Hepatocyte (in vitro differentiated cells): ENCODE data around the gene CTNNA1. TPM values are rescaled to one million over a fixed set of nuclear protein-coding genes. Genes with fewer than 3 reads are reported as not detected.

ENCODE experiments used
- DNase-seq: peaks from one replicate; pipeline ENCODE4 v3.0.0-alpha.2; 2016; ENCODE audit warnings: low spot score
- H2AFZ ChIP-seq: fragments of 200-600 bp; sonication (generic); 2 replicates; pipeline ENCODE4 v1.6.0; 2016; ENCODE audit warnings: antibody characterized with exemption, mild to moderate bottlenecking
- H3K27ac ChIP-seq: fragments of 200-600 bp; sonication (generic); 2 replicates; pipeline ENCODE4 v1.5.1; 2016; ENCODE audit warnings: mild to moderate bottlenecking
- H3K27me3 ChIP-seq: fragments of 200-600 bp; sonication (generic); 2 replicates; pipeline ENCODE4 v1.6.1; 2016
- H3K36me3 ChIP-seq: fragments of 200-600 bp; sonication (generic); replicated peaks from 2 replicates; pipeline ENCODE4 v1.5.1; 2016; ENCODE audit warnings: low read depth; ENCODE audit not compliant: insufficient read depth
- H3K4me1 ChIP-seq: fragments of 200-600 bp; sonication (generic); 2 replicates; pipeline ENCODE4 v1.5.1; 2016; ENCODE audit warnings: mild to moderate bottlenecking, moderate library complexity; ENCODE audit not compliant: insufficient read depth
- H3K4me2 ChIP-seq: fragments of 200-600 bp; sonication (generic); 2 replicates; pipeline ENCODE4 v1.6.0; 2016
- H3K4me3 ChIP-seq: fragments of 200-600 bp; sonication (generic); 2 replicates; pipeline ENCODE4 v1.5.1; 2016; ENCODE audit warnings: mild to moderate bottlenecking
- H3K79me2 ChIP-seq: fragments of 200-600 bp; sonication (generic); 2 replicates; pipeline ENCODE4 v1.6.0; 2017; ENCODE audit warnings: mild to moderate bottlenecking
- H3K9me2 ChIP-seq: fragments of 200-600 bp; sonication (generic); replicated peaks from 2 replicates; pipeline ENCODE4 v1.6.0; 2017; ENCODE audit warnings: mild to moderate bottlenecking; ENCODE audit not compliant: insufficient read depth
- H3K9me3 ChIP-seq: fragments of 200-600 bp; sonication (generic); 2 replicates; pipeline ENCODE4 v1.5.1; 2016; ENCODE audit warnings: low read depth, mild to moderate bottlenecking
- H4K20me1 ChIP-seq: fragments of 200-600 bp; sonication (generic); 2 replicates; pipeline ENCODE4 v1.6.0; 2016; ENCODE audit warnings: mild to moderate bottlenecking; ENCODE audit not compliant: insufficient read depth, poor library complexity, severe bottlenecking
- EZH2 ChIP-seq: fragments of 200-600 bp; sonication (generic); IDR thresholded peaks from 2 replicates; pipeline ENCODE4 v1.6.1; 2016; ENCODE audit warnings: antibody characterized with exemption, mild to moderate bottlenecking, borderline replicate concordance
- EZH2phosphoT487 ChIP-seq: fragments of 200-600 bp; sonication (generic); IDR thresholded peaks from one replicate; pipeline ENCODE4 v1.6.1; 2018; ENCODE audit warnings: antibody characterized with exemption, mild to moderate bottlenecking, low read depth, moderate library complexity; ENCODE audit not compliant: unreplicated experiment, severe bottlenecking
- WGBS: methylation state at CpG from one replicate; pipeline ENCODE4 v1.1.6; 2016; ENCODE audit warnings: low lambda C conversion rate; ENCODE audit errors: missing lambda C conversion rate; 5-methylcytosine and 5-hydroxymethylcytosine counted together
- polyA plus RNA-seq: library from polyadenylated mRNA; unstranded; fragments of >200 nt; fragmentation: Nextera tagmentation; extraction: Ambion mirVana; gene quantifications from 2 replicates; pipeline ENCODE4 v1.2.1, GENCODE V29; 2016
- total RNA-seq: library from RNA; depleted of rRNA; stranded (reverse); fragments of >200 nt; gene quantifications from 2 replicates; pipeline ENCODE4 v1.2.3, GENCODE V29; 2014
- TF ChIP-seq, protein P1 (sequence below): fragments of 200-600 bp; sonication (generic); IDR thresholded peaks from 2 replicates; pipeline ENCODE4 v1.5.1; 2016; ENCODE audit warnings: antibody characterized with exemption, mild to moderate bottlenecking; ENCODE audit not compliant: poor library complexity

Gene CTNNA1
- total and polyA plus RNA-seq, 2 experiments from 2014 or later, result 152 to 349 TPM

DNA sequence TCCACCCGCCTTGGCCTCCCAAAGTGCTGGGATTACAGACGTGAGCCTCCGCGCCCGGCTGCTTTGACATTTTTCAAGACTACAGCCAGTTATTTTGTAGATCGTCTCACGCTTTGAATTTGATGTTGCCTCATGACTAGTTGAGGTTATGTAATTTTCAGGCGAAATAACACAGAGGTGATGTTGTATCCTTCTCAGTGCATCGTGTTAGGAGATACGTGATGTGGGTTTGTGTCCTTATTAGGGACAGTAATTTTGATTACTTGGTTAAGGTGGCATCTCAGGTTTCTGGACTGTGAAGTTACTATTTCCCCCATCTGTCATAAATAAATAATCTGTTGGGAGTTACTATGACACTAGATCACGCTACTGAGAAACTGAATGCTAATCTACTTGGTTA lies 25.0 kb downstream of the CTNNA1 start:
- DNase-seq, result no peak
- Histone ChIP-seq H3K27ac (no peak overlapping the region), H3K9me2 (no peaks in the 10 kb centered on the region), H4K20me1 (peaks cover 72% of the 10 kb centered on the region), H3K4me2 (no peak overlapping the region), H3K9me3 (no peaks in the 10 kb centered on the region), H3K4me3 (no peak overlapping the region), H3K79me2 (peaks cover 85% of the 10 kb centered on the region), H3K27me3 (no peaks in the 10 kb centered on the region), H3K4me1 (peaks cover 9% of the 10 kb centered on the region), H2AFZ (no peak overlapping the region), H3K36me3 (peaks cover 6% of the 10 kb centered on the region)
- 98% methylated on average over 11 of the region's 11 CpGs for WGBS
- TF ChIP-seq, protein P1, sequence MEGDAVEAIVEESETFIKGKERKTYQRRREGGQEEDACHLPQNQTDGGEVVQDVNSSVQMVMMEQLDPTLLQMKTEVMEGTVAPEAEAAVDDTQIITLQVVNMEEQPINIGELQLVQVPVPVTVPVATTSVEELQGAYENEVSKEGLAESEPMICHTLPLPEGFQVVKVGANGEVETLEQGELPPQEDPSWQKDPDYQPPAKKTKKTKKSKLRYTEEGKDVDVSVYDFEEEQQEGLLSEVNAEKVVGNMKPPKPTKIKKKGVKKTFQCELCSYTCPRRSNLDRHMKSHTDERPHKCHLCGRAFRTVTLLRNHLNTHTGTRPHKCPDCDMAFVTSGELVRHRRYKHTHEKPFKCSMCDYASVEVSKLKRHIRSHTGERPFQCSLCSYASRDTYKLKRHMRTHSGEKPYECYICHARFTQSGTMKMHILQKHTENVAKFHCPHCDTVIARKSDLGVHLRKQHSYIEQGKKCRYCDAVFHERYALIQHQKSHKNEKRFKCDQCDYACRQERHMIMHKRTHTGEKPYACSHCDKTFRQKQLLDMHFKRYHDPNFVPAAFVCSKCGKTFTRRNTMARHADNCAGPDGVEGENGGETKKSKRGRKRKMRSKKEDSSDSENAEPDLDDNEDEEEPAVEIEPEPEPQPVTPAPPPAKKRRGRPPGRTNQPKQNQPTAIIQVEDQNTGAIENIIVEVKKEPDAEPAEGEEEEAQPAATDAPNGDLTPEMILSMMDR, result no peak
- TF ChIP-seq EZH2phosphoT487, result no peak
- TF ChIP-seq EZH2, result no peak

DNA sequence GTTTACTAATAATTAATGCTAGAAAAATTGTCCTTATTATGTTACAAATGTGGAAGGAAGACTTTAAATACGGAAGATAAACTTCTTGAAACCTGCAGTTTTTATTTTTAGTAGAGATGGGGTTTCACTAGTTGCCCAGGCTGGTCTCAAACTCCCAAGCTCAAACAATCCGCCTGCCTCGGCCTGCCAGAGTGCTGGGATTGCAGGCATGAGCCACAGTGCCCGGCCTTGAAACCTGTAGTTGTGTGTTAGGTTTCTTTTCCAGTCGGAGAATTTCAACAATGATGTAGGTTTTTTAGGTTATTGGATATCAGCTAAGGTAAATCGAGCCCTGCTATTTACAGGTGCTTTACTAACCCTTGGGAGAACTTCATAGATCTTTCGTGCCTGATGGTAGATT lies 30.8 kb downstream of the CTNNA1 start:
- 91% methylated on average over 7 of the region's 7 CpGs for WGBS
- H3K36me3 ChIP-seq, result peaks cover 6% of the 10 kb centered on the region
- H3K79me2 ChIP-seq, result peaks cover 96% of the 10 kb centered on the region
- no peaks in the 10 kb centered on the region for H3K9me3 ChIP-seq
- TF ChIP-seq, protein P1, result no peak
- TF ChIP-seq EZH2 (no peak), EZH2phosphoT487 (no peak)
- no peaks in the 10 kb centered on the region for H3K27me3 ChIP-seq
- H3K27ac ChIP-seq, result no peak overlapping the region
- no peaks in the 10 kb centered on the region for H3K4me1 ChIP-seq
- no peak overlapping the region for H3K4me2 ChIP-seq
- no peaks in the 10 kb centered on the region for H3K9me2 ChIP-seq
- H4K20me1 ChIP-seq, result peaks cover 88% of the 10 kb centered on the region
- no peak overlapping the region for H3K4me3 ChIP-seq
- DNase-seq, result no peak
- H2AFZ ChIP-seq, result no peak overlapping the region

DNA sequence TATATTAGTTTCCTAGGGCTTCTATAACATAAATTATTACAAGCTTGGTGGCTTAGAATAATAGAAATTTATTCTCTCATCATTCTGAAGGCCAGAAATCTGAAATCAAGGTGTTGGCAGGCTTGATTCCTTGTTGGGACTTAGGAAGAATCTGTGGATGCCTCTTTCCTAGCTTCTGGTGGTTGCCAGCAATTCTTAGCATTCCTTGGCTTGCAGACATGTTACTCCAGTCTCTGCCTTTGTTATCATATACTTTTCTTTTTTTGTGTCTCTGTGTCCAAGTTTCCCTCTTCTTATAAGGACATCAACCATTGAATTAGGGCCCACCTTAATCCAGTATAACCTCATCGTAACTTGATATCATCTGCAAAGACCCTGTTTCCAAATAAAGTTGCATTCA lies 31.4 kb downstream of the CTNNA1 start:
- no peak overlapping the region for H3K27ac ChIP-seq
- peaks cover 6% of the 10 kb centered on the region for H3K36me3 ChIP-seq
- no peaks in the 10 kb centered on the region for H3K4me1 ChIP-seq
- no peak for DNase-seq
- TF ChIP-seq EZH2phosphoT487 (no peak), EZH2 (no peak)
- TF ChIP-seq, protein P1, result no peak
- H2AFZ ChIP-seq, result no peak overlapping the region
- H3K4me3 ChIP-seq, result no peak overlapping the region
- no peaks in the 10 kb centered on the region for H3K9me2 ChIP-seq
- H4K20me1 ChIP-seq, result peaks cover 90% of the 10 kb centered on the region
- no peaks in the 10 kb centered on the region for H3K27me3 ChIP-seq
- H3K9me3 ChIP-seq, result no peaks in the 10 kb centered on the region
- 100% methylated on average over 1 of the region's 1 CpG for WGBS
- peaks cover 96% of the 10 kb centered on the region for H3K79me2 ChIP-seq
- H3K4me2 ChIP-seq, result no peak overlapping the region

DNA sequence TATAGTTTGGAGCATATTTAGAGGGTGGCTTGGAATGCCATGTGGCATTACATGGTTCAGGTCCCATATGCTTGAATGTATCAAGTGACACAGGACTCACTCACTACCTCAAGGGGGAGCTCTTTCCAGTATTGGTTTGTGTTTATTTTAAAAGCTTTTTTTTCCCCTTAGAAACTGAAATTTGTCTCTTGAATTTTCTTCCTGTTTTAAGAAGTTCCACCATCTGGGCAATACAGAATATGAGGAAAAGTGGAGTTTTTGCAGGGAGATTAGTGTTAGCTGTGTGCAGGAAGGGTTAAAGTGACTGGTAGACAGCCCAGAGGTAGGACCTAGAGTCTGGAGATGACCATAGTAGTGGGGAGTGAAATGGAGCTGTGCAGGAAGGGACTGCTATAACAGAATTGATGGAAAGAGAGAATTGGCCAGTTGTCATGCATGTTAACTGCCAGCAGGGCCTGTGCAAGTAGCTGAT lies 36.6 kb downstream of the CTNNA1 start:
- peak; percentile 34 for DNase-seq
- TF ChIP-seq, protein P1, result peak; percentile 52
- TF ChIP-seq EZH2, result no peak
- Histone ChIP-seq H3K9me2 (no peaks in the 10 kb centered on the region), H3K36me3 (no peaks in the 10 kb centered on the region), H3K4me2 (no peak overlapping the region), H4K20me1 (peaks cover 91% of the 10 kb centered on the region), H3K4me1 (no peaks in the 10 kb centered on the region), H3K4me3 (no peak overlapping the region), H3K79me2 (peaks cover 97% of the 10 kb centered on the region), H3K9me3 (no peaks in the 10 kb centered on the region), H3K27ac (no peak overlapping the region), H3K27me3 (no peaks in the 10 kb centered on the region), H2AFZ (no peak overlapping the region)
